Activated naive CD8-positive, alpha-beta T cell treated with anti-CD3 and anti-CD28 coated beads, Interleukin-2, amount 50 U/mL, for 24 hours (primary cell): Measurements from ENCODE around the gene SYNM.
"Not testable (repeated sequence)": the region's sequence is repeated elsewhere in the genome, so short reads cannot be mapped to it uniquely, and the experiment has no call there.

ENCODE experiments used
- ATAC-seq: fragments of 150-1000 bp; cut with Tn5 transposase; one replicate; pipeline ENCODE4 v1.10.0; 2021
- DNase-seq: peaks from one replicate; pipeline ENCODE4 v3.0.0; 2021
- H3K27ac Mint-ChIP-seq: one replicate; pipeline ENCODE4 v1.8.0; 2021; ENCODE audit warnings: mild to moderate bottlenecking, mixed read lengths
- H3K27me3 Mint-ChIP-seq: one replicate; pipeline ENCODE4 v1.8.0; 2021; ENCODE audit warnings: mixed read lengths
- H3K36me3 Mint-ChIP-seq: one replicate; pipeline ENCODE4 v1.8.0; 2021; ENCODE audit warnings: low read depth, mixed read lengths
- H3K4me1 Mint-ChIP-seq: one replicate; pipeline ENCODE4 v1.8.0; 2021; ENCODE audit warnings: mixed read lengths
- H3K4me3 Mint-ChIP-seq: one replicate; pipeline ENCODE4 v1.8.0; 2021; ENCODE audit warnings: mild to moderate bottlenecking, moderate library complexity, mixed read lengths
- H3K9me3 Mint-ChIP-seq: one replicate; pipeline ENCODE4 v1.8.0; 2021; ENCODE audit warnings: mixed read lengths

The SYNM gene

DNA sequence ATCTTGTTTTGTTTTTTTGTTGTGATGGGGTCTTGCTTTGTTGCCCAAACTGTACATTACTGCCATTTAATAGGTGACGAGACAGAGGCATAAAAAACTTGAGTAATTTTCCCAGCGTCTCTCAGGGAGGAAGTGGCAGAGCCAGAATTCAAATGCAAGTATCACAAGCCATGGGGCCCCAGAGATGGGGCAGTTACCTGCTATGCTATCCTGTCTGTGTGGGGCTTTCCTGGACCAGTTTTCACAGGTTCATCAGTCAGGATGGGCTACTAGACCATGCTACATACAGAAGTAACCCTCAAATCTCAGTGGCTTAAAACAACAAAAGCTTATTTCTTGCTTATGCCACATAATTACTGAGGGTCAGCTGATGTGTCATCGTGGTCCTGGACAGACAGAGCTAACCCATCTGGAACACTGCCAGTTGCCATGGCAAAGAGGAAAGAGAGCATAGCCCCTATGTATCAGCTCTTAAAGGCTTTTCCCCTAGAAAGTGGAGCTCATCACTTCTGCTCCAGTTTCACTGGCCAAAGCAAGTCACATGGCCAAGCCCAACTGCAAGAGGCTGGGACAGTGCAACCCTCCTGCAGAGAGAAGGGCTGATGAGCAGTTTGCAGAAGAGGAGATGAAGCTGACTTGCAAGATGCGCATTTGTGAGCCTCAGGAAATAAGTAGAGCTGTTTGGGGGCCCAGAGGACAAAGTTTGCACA lies 31.7 kb upstream of the SYNM start:
- no peaks in the 10 kb centered on the region for H3K9me3 Mint-ChIP-seq
- H3K27ac Mint-ChIP-seq, result no peak overlapping the region
- DNase-seq, result no peak
- no peaks in the 10 kb centered on the region for H3K27me3 Mint-ChIP-seq
- no peaks in the 10 kb centered on the region for H3K36me3 Mint-ChIP-seq
- peaks cover 5% of the 10 kb centered on the region for H3K4me1 Mint-ChIP-seq
- ATAC-seq, result no peak
- no peak overlapping the region for H3K4me3 Mint-ChIP-seq

DNA sequence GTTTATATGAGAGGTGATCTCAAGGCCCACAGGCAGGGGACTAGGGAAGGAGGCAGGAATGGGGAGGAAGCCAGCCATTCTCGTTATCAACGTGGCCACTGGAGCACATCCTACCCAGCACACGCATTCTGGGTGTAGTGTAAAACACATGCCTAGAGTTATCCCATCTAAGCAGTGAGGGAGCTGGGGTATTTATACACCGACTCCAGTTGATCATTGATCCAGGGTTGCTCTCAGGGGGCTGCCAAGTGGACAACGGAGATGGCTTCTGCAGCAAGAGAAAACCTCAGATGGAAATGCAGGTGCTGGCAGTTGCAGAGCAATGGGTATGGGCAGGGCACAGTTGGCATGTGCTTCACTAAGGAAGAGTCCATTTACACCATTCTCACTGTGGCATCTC lies 30.4 kb upstream of the SYNM start:
- Mint-ChIP-seq H3K9me3 (no peaks in the 10 kb centered on the region), H3K27ac (no peak overlapping the region), H3K36me3 (no peaks in the 10 kb centered on the region), H3K4me1 (peaks cover 5% of the 10 kb centered on the region), H3K4me3 (no peak overlapping the region), H3K27me3 (peaks cover 6% of the 10 kb centered on the region)
- ATAC-seq, result no peak
- DNase-seq, result no peak

DNA sequence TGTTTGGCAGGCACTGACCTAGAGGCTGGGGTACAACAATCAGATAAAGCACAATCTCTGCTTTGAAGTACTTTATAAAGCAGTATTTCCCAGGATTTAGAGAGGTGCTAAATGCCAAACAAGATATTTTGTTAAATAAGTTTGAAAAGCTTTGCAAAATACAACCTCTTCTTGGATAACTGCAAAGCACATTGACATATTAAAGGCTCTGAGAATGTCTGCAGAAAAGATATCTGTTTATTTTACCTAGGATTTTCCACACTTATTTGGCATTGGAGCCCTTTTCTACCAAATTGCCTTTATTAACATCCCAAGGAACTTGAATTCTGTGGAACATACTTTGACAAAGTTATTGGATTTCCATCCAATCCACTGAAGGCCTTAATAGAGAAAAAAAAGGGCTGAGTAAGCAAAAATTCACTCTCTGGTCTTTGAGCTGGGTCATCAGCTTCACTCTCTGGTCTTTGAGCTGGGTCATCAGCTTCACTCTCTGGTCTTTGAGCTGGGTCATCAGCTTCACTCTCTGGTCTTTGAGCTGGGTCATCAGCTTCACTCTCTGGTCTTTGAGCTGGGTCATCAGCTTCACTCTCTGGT lies 29.7 kb upstream of the SYNM start:
- not testable (repeated sequence) for H3K36me3 Mint-ChIP-seq, H3K27ac Mint-ChIP-seq, H3K4me3 Mint-ChIP-seq, H3K9me3 Mint-ChIP-seq, ATAC-seq, H3K4me1 Mint-ChIP-seq, DNase-seq, H3K27me3 Mint-ChIP-seq

DNA sequence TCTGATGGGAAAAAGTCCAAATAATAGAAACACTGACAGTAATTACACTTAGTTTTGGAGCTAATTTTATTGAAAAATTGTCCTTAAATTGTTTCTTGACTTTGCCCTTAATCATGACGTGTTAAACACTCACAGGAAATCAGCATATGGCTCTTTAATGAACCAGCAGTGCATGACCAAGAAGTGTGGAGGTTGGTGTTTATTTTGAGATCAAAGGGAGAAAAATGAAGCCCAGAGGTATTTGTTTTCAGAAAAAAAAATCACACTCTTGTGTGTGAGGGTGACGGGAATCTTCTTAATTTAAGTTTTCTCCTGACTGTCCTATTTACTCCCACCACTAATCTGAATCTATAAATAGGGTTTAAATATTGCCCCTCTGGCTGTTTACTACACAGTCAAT lies 28.8 kb upstream of the SYNM start:
- H3K36me3 Mint-ChIP-seq, result no peaks in the 10 kb centered on the region
- DNase-seq (no peak), ATAC-seq (no peak)
- H3K4me1 Mint-ChIP-seq, result peaks cover 5% of the 10 kb centered on the region
- no peaks in the 10 kb centered on the region for H3K9me3 Mint-ChIP-seq
- no peak overlapping the region for H3K27ac Mint-ChIP-seq
- H3K27me3 Mint-ChIP-seq, result peaks cover 10% of the 10 kb centered on the region
- peak overlapping the region; percentile 74 for H3K4me3 Mint-ChIP-seq

DNA sequence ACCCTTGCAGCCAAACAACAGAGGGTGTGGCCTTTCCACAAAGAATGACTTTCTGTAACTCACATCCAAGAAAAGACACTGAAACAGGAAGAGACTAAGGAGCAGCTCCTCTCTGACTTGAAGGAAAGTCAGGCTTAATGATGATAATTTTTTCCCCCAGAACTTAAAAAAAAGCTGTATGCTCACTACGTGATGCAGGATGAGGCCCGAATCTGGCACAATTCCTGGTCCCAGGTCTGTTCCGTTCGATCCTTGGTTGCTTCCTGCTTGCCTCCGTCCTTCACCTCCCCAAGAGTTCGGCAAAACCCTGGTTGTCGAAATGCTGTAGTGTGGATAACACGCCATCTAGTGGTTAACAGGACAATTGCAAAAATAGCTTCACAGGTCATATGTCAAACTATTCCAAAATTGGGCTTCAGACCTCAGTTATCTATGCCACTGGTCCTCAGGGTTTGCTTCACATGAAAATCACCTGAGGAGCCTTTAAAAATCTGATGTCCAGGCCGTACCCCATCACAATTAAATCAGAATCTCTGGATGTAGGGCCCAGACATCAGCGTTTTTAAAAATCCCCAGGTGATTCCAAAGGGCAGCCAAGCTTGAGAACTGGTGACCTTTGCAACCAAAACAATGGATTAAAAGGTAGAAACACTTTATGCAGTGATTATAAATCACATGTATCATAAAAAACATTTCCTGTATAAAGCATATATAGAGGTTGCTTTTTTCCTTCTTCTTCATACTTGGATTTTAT lies 28.1 kb upstream of the SYNM start:
- peaks cover 13% of the 10 kb centered on the region for H3K27me3 Mint-ChIP-seq
- H3K9me3 Mint-ChIP-seq, result no peaks in the 10 kb centered on the region
- ATAC-seq (peak; percentile 79), DNase-seq (peak; percentile 36)
- peaks cover 5% of the 10 kb centered on the region for H3K4me1 Mint-ChIP-seq
- H3K4me3 Mint-ChIP-seq, result peak overlapping the region; percentile 74
- H3K36me3 Mint-ChIP-seq, result no peaks in the 10 kb centered on the region
- no peak overlapping the region for H3K27ac Mint-ChIP-seq

DNA sequence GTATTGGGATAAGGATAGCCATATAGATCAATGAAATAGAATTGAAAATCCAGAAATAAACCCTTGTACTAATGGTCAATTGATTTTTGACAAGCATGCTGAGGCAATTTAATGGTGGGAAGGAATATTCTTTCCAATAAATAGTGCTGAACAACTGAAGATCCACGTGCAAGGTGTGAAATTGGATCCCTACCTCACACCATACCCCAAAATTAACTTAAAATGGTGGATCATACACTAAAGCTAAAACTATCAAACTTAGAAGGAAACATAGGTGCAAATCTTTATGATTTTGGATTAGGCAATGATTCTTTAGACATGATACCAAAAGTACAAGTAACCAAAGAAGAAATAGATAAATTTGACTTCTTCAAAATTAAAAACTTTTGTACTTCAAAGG lies 22.1 kb upstream of the SYNM start:
- ATAC-seq (no peak), DNase-seq (no peak)
- Mint-ChIP-seq H3K27me3 (peaks cover 20% of the 10 kb centered on the region), H3K36me3 (no peaks in the 10 kb centered on the region), H3K9me3 (peaks cover 10% of the 10 kb centered on the region), H3K4me3 (no peak overlapping the region), H3K27ac (no peak overlapping the region), H3K4me1 (no peaks in the 10 kb centered on the region)

DNA sequence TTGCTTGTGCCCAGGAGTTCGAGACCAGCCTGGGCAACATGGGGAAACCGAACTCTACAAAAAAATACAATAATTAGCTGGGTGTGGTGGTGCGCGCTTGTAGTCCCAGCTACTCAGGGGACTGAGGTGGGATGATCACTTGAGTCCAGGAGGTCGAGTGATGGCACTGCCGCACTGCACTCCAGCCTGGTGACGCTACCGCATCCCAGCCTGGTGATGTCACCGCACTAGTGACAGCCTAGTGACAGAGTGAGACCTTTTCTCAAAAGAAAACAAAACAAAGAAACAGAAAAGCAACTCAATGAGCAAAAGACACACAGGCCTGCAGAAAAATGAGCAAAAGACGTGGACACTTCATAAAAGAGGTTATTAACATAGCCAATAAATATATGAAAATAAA lies 19.9 kb upstream of the SYNM start:
- no peak overlapping the region for H3K4me3 Mint-ChIP-seq
- no peak overlapping the region for H3K27ac Mint-ChIP-seq
- DNase-seq (no peak), ATAC-seq (no peak)
- no peaks in the 10 kb centered on the region for H3K36me3 Mint-ChIP-seq
- peaks cover 10% of the 10 kb centered on the region for H3K9me3 Mint-ChIP-seq
- peaks cover 14% of the 10 kb centered on the region for H3K27me3 Mint-ChIP-seq
- H3K4me1 Mint-ChIP-seq, result peaks cover 2% of the 10 kb centered on the region

DNA sequence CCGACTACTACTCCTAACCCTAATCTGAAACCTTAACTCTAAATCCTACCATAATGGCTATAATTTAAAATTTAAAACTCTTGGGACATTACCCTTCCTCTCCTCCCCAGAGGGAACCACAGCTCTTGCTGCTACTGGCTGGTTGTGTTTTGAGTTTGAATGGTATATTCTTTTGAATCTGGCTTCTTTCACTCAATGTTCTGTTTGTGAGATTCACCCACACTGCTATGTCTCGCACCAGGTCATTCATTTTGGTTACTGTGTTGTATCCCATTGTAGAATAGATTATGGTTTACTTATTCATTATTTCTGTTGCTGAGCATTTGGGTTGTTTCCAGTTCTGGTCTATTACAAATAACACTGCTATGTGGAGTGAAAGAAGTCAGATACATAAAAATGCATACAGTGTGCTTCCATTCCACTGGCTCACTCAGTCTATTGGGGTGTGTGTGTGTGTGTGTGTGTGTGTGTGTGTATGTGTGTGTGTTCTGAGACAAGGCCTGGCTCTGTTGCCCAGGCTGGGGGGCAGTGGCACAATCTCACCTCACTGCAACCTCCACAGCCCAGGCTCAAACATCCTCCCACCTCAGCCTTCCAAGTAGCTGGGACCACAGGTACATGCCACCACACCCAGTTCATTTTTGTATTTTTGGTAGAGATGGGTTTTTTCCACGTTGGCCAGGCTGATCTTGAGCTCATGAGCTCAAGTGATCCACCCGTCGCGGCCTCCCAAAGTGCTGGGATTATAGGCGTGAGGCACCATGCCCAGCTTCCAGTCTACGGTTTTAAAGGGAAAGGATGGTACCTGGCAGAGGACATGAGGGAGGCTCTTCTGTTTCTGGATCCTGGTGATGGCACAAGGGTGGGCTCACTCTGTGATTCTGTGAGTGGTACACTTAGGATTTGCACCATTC lies 19.2 kb upstream of the SYNM start:
- Mint-ChIP-seq H3K36me3 (no peaks in the 10 kb centered on the region), H3K9me3 (peaks cover 10% of the 10 kb centered on the region), H3K4me3 (no peak overlapping the region), H3K27me3 (peaks cover 14% of the 10 kb centered on the region), H3K4me1 (peaks cover 8% of the 10 kb centered on the region), H3K27ac (no peak overlapping the region)
- ATAC-seq (no peak), DNase-seq (no peak)

DNA sequence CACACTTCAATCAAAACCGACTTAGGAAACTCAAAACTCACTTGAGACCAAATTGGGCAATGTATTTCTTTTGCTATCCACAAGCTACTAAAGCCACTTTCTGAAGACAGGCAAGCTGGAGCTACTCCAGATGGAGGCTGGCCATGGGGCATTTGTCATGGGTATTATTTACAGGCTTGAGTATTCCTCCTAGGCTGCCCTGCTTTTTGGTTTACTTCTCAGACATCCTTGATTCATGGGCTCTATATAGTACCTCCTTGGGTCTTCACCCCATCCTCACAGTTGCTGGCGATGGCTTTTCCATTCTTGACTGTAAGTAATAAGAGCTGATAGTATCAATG lies 18.6 kb upstream of the SYNM start:
- H3K27me3 Mint-ChIP-seq, result peaks cover 8% of the 10 kb centered on the region
- no peaks in the 10 kb centered on the region for H3K36me3 Mint-ChIP-seq
- H3K4me3 Mint-ChIP-seq, result no peak overlapping the region
- DNase-seq, result no peak
- H3K9me3 Mint-ChIP-seq, result peaks cover 10% of the 10 kb centered on the region
- H3K4me1 Mint-ChIP-seq, result peaks cover 8% of the 10 kb centered on the region
- H3K27ac Mint-ChIP-seq, result no peak overlapping the region
- no peak for ATAC-seq

DNA sequence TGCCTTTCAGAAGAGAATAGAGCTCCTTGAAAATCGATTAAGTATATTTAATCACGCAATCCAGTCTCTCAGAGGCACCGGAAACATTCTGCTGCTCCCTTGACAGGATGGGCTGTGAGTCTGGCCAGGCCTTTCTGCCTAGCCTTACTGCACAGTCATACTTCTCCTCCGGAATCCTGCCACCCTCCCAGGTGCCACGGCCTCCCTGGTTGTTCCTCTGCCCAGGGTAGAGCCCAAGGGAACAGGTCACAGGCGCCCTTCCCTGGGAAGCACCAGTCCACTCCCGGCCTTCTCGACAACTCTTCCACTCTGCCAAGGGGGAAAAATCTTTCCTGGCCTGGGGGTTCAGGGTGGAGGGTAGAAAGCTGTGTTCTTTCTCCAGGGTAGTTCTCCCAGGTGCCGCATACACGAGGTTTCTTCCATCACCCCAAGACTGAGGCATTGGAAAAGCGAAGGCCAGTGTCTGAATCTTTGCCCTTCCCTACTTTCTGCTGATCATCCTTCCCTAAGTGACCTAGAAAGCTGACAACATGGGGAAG lies 17.4 kb upstream of the SYNM start:
- Mint-ChIP-seq H3K27me3 (peaks cover 4% of the 10 kb centered on the region), H3K27ac (no peak overlapping the region), H3K36me3 (no peaks in the 10 kb centered on the region), H3K4me1 (peaks cover 8% of the 10 kb centered on the region), H3K9me3 (peaks cover 9% of the 10 kb centered on the region), H3K4me3 (no peak overlapping the region)
- ATAC-seq (no peak), DNase-seq (no peak)

DNA sequence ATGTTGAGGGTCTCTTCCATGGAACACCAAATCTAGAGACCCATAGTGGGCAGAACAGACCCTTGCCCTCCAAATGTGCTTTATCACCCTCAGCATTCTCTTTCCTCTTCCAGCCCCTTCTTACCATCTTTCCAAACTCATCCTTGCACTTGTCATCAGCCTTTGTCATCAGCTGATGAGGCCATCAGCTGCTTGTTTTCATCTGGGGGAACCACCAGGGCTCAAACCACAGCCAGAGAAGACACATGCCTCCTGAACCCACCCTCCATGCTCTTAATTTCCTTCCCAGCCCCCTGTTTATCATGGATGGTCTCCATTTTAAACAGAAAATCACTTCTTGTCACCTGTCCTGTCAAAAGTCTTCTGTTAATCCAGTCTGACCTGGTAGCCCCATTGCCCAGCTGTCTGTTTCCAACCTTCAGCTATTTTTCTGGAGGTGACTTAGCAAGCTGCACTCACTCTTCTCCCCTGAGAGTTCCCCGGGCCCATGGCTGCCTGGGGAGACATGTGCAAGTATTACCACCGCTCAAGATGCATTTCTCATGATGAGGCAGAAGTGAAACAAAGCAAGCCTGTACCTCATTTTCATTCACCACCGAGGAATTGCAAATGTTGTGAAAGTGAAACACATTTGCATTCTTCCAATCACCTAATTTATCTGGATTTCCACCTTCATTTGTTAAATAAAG lies 14.7 kb upstream of the SYNM start:
- Mint-ChIP-seq H3K27me3 (no peaks in the 10 kb centered on the region), H3K9me3 (no peaks in the 10 kb centered on the region), H3K36me3 (no peaks in the 10 kb centered on the region), H3K4me1 (peaks cover 8% of the 10 kb centered on the region), H3K27ac (peak overlapping the region; percentile 9), H3K4me3 (no peak overlapping the region)
- DNase-seq (no peak), ATAC-seq (peak; percentile 28)

DNA sequence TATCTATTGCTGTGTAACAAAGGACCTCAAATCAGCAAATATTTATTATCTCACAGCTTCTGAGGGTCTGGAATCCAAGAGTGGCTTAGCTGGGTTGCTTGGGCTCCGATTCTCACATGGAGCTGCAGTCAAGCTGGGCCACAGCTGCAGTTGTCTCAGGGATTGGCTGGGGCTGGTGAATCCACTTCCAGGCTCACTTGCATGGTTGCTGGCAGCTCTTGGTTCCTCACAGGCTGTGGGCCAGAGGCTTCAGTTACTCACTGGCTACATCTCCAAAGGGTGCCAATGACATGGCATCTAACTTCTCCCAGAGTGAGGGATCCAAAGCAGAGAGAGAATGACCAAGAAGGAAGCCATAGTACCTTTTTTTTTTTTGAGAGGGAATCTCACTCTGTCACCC lies 13.9 kb upstream of the SYNM start:
- Mint-ChIP-seq H3K4me3 (no peak overlapping the region), H3K27ac (no peak overlapping the region), H3K36me3 (no peaks in the 10 kb centered on the region), H3K4me1 (peaks cover 8% of the 10 kb centered on the region), H3K9me3 (no peaks in the 10 kb centered on the region), H3K27me3 (no peaks in the 10 kb centered on the region)
- ATAC-seq (no peak), DNase-seq (no peak)

DNA sequence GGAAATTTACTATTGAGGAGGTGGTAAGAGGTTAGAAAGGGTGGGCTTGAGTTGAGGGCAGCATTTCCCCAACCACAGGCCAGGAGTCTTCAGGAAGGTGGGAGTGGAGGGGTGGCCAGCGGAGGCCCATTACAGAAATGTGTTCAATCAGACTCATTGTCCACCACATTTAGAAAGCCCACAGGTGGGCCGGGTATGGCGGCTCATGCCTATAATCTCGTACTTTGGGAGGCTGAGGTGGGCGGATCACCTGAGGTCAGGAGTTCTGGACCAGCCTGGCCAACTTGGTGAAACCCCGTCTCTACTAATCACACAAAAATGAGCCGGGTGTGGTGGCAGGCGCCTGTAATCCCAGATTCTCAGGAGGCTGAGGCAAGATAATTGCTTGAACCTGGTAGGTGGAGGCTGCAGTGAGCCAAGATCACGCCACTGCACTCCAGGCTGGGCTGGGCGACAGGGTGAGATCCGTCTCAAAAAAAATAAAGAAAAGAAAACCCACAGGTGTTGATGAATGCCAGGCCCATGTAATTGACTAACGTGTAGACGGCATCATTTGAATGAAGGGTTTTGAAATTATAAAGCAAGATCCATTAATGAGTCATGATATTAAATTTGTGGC lies 12.2 kb upstream of the SYNM start:
- Mint-ChIP-seq H3K27me3 (peaks cover 6% of the 10 kb centered on the region), H3K4me1 (peaks cover 8% of the 10 kb centered on the region), H3K27ac (no peak overlapping the region), H3K4me3 (no peak overlapping the region), H3K36me3 (no peaks in the 10 kb centered on the region), H3K9me3 (no peaks in the 10 kb centered on the region)
- ATAC-seq (no peak), DNase-seq (no peak)
